Measurements from ENCODE around the gene PTCH2.

Gene PTCH2

DNA sequence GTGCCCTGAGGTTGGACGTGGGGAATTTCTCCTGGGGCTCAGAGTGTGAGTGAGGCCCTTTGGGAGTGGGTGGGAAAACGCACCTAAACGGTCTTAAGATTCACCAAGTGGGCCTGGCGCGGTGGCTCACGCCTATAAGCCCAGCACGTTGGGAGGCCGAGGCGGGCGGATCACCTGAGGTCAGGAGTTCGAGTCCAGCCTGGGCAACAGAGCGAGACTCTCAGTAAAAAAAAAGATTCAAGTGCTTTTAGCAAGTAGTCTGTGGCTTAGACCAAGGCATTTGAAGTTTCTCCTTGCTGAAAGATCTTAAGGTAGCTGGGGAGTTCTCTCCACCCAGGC lies 66.4 kb downstream of the PTCH2 start:
- no peak for DNase-seq

DNA sequence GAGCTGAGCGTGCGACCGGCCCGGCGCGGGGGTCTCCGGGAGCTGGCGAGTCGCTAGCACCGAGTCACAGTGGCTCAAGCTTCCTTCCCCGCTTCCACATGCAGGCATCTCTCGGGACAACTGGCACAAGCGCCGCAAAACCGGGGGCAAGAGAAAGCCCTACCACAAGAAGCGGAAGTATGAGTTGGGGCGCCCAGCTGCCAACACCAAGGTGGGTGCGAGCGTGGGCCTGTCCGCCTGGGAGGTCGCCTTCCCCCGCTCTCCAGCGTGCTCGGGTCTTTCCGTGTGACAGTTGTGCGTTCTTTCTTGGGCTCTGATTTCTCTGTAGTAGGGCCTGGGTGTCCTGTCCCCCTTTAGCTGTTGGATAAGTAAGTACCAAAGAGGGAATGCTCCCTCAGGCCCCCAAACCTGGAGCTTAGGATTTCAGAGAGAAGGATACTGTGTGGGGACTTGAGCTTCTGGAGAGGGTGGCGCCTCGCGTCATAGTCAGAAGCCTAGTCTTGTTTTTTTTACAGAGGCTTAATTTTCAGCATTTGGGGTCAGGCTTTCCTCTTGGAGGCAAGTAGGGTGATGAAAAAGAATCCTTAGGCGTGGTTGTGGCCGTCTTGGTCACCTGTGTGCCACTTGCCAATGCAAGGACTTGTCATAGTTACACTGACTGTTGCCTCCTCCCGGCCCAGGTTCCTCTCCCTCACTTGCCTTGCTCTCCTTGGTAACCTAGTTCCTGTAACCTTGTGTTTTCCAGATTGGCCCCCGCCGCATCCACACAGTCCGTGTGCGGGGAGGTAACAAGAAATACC lies 66.9 kb downstream of the PTCH2 start:
- no peak for DNase-seq

DNA sequence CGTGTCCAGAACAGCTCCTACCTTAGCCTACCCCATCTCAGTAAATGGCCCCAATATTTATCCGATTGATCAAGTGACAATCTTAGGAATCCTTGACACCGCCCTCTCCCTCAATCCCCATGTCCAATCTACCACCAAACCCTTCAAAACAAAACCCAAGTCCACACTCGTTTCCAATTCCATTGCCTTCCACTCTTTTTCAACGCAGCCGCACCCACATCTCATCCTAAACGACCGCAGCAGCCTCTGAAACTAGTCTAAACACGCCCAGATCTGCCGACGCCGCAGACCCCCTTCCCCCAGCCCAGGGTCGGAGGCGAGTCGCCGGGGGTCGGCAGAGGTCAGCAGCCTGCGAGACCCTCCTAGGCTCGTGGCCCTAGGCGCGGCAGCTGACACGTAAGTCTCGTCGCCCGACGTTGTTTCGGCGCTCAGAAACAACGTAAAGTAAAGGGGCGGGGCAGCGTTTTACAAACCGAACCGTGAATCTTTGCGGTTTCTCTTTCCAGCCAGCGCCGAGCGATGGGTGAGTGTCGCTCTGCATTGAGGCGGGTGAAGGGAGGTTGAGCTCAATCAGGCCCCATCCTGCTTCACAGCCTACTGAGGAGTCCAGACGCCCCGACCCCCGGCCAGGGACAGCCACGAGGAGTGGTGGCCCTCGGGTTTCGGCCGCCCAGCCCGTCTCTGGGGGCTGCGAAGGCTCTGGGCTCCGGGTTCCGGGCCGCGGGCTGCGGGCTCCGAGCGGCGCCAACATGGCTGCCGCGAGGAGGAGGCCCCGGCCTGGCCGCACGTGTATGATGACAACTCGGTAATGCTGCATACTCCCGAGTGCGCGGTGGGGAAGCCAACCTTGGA lies 67.7 kb downstream of the PTCH2 start, which contains the start of gene RPS8:
TSS of gene RPS8 (plus strand) at position 463 of the 852 bp plus-strand sequence. CDS start at position 520, 57 bp downstream.
- DNase-seq, result peak; percentile 91

All from NCI-H1694 treated with DMSO at 0.1 percent for 48 hours (cell line).